Measurements from ENCODE around the gene CDH15.
"Not testable (repeated sequence)": the region's sequence is repeated elsewhere in the genome, so short reads cannot be mapped to it uniquely, and the experiment has no call there.

CDH15 gene

DNA sequence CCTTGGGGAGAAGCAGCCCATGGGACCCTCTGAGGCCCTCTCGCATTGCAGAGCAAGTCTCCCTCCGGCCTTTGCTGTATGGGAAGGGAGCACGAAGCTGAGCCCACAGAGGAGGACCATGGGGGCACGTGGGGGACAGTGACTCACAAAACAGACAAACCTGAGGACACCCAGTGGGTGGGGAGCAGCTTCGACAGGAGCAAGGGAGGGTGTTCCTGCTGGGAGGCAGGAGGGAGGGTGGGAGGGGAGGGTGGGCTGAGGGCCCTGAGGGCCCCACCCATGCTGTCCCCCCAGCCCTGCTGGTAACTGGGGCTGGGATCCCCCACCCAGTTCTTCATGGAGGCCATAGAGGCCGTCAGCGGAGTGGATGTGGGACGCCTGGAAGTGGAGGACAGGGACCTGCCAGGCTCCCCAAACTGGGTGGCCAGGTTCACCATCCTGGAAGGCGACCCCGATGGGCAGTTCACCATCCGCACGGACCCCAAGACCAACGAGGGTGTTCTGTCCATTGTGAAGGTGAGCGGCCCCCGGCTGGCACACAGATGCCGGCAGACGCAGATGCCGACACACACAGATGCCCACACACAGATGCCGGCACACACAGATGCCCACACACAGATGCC, 16.3 kb downstream of the CDH15 start:
- DNase-seq (ENCODE audit: low read depth) = no peak

DNA sequence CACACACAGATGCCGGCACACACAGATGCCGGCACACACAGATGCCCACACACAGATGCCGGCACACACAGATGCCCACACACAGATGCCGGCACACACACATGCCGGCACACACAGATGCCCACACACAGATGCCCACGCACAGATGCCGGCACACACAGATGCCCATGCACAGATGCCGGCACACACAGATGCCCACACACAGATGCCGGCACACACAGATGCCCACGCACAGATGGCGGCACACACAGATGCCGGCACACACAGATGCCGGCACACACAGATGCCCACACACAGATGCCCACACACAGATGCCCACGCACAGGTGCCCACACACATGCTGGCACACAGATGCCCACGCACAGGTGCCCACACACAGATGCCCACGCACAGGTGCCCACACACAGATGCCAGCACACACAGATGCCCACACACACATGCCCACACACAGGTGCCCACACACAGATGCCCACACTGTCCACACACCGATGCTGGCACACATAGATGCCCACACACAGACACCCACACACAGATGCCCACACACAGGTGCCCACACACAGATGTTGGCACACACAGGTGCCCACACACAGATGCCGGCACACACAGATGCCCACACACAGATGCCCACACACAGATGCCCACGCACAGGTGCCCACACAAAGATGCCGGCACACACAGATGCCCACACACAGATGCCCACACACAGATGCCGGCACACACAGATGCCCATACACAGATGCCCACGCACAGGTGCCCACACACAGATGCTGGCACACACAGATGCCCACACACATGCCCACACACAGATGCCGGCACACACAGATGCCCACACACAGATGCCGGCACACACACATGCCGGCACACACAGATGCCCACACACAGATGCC, 17.2 kb downstream of the CDH15 start:
- not testable (repeated sequence) for DNase-seq (ENCODE audit: low read depth)

DNA sequence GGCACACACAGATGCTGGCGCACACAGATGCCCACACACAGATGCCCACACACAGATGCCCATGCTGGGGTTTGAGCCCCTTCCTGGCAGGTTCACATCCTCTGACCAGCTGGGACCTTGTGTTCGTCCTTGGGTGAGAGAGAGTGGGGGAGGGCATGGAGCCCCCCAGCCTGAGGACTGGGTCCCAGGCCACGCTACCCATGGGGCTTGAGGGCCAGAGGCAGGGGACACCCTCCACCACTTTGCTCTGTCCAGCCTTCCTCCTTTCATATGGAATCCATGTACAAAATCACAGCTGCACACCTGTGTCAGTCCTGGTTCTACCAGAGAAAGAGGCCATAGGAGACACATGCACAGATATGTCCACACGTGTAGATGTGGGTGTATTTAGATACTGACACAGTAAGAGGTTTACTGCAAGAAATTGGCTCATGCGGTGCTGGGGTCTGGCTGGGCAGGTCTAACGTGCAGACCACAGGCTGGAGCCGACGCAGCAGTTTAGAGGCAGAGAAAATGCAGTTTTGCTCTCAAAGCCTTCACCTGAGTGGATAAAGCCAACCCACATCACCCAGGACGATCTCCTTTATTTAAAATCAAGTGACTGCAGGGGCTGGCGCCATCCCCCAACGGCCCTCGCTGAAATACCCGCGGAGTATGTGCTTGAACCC, 17.9 kb downstream of the CDH15 start:
- DNase-seq (ENCODE audit: low read depth) = no peak

- DNase-seq (ENCODE audit: low read depth) = no peak
Observed at GRCh38 chr16:89190150-89190958, 18.8 kb downstream of the CDH15 start.

GRCh38 chr16:89191033-89191900, 19.7 kb downstream of the CDH15 start:
- DNase-seq (ENCODE audit: low read depth) = no peak

DNA sequence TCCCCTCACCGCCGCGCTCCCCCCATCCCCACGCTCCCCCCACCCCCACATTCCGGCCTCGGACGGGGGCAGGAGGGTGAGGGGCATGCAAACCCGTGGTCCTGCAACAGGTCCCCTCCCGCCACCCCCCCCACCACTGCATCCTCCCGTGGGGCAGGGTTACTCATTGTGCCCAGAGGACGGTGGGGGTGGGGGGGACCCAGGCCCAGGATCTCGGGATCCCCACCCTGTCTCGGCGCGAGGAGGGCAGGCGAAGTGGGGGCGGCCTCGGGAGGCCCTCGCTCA, 20.3 kb downstream of the CDH15 start:
- no peak for DNase-seq (ENCODE audit: low read depth)

DNA sequence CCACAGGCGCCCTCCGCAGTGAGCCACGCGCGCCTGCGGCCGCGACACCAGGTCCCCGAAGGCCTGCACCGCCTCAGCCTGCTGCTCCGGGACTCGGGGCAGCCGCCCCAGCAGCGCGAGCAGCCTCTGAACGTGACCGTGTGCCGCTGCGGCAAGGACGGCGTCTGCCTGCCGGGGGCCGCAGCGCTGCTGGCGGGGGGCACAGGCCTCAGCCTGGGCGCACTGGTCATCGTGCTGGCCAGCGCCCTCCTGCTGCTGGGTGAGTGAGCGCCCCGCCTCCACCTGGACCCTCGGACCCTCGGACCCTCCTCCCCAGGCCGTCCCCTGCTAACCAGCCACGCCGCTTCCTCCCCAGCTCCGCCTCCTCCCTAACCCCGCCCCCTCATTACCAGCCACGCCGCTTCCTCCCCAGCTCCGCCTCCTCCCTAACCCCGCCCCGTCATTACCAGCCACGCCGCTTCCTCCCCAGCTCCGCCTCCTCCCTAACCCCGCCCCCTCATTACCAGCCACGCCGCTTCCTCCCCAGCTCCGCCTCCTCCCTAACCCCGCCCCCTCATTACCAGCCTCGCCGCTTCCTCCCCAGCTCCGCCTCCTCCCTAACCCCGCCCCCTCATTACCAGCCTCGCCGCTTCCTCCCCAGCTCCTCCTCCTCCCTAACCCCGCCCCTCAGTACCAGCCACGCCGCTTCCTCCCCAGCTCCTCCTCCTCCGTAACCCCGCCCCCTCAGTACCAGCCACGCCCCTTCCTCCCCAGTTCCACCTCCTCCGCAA, 20.8 kb downstream of the CDH15 start:
- not testable (repeated sequence) for DNase-seq (ENCODE audit: low read depth)

GRCh38 chr16:89192956-89193575, 21.5 kb downstream of the CDH15 start:
- DNase-seq (ENCODE audit: low read depth) = no peak

- DNase-seq (ENCODE audit: low read depth) = no peak
Observed at GRCh38 chr16:89193576-89194293, 22.2 kb downstream of the CDH15 start.

DNA sequence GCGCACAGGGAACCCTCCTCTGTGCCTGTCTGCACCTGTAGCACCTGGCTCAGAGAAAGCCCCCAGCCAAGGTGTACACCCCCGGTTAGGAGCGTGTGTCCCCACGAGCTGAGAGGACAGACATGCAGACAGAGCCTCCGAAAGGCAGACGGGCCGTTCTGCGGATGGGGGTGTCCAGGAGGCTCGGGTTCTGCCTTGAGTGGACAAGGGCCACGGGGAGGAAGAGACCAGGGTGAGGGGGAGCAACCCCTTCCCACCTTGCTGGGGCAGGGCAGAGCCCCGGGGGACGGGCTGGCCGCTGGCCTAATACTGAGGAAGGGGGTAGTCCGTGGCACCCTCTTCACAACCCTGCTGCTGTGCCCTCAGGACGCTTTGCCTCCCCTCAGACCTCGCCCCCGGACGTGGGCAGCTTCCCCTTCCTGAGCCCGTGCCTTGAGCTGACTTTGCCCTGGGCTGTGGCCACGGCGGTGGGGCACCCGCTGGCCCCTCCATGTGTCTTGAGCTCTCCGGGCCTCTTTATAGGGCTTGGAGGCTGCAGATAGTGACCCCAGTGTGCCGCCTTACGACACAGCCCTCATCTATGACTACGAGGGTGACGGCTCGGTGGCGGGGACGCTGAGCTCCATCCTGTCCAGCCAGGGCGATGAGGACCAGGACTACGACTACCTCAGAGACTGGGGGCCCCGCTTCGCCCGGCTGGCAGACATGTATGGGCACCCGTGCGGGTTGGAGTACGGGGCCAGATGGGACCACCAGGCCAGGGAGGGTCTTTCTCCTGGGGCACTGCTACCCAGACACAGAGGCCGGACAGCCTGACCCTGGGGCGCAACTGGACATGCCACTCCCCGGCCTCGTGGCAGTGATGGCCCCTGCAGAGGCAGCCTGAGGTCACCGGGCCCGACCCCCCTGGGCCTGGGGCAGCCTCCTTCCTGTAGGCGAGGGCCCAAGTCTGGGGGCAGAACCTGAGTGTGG, 23.1 kb downstream of the CDH15 start:
- no peak for DNase-seq (ENCODE audit: low read depth)

GRCh38 chr16:89195521-89196171, 24.1 kb downstream of the CDH15 start:
- DNase-seq (ENCODE audit: low read depth) = no peak

DNA sequence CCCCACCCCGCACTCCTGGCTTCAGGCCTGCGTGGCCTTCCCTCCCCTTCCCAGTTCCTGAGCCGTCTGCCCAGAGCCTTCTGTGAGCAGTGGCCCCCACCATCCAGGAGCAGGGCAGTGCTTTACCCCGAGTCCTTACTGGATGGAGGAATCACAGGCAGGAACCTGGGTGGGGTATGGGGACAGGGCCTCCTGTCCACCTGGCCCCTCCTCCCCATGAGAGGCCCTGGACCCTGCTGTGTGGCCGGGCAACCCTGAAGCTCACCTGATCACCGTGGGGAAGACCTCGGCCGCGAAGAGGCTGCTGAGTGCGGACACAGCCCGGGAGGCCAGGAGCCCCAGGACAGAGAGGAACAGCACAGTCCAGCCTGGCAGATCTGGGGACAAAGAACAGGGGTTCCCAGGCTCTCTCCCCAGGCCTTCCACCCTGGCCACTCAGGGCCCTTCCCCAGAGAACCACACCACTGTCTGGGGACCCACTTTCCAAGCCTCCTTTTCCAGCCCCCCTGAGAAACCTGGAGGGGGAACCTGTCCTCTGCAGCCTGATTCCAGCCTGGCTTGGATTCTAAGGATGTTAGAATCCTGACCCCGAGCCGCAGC, 25.6 kb downstream of the CDH15 start:
- no peak for DNase-seq (ENCODE audit: low read depth)

DNA sequence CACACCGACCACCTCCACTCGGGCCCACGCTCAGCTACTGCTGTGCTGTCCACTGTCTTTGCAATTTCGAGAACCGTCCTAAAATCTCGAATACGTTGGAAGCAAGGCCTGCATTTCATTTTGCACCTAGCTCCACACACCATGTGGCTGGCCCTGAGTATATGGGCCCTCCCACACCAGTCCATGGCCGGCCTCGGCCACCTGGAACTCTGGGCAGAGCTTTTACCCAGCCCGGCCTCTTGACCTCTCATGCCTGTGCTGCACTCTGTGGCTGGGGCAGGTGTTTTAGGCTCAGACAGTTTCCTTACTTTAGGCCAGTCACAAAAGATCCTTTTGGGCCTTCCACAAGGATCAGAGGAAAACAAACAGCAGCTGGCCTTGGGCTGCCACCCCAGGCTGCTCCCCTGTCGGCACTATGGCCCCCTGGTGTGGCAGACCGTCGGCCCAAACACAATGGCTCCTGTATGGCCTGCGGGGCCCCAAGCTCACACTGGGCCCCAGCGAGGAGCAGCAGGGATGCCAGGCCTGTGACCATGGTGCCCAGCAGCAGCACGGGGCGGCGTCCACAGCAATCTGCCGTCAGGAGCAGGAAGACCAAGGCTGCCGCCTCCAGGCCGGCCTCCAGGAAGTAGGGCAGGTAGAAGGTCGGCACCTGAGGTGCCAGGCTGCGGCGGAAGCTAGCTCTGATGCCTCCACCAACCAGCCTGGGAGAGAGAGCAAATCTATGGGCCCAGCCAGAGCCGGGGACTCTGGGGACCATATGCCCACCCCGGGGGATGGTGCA, 26.3 kb downstream of the CDH15 start:
- no peak for DNase-seq (ENCODE audit: low read depth)

- no peak for DNase-seq (ENCODE audit: low read depth)
Observed at GRCh38 chr16:89198417-89199240, 27.1 kb downstream of the CDH15 start.
